CD4-positive, alpha-beta T cell treated with Interleukin-2 at 100 ng/mL for 4 hours (primary cell): ENCODE measurements around the gene TBCB.
"Not testable (repeated sequence)": the region's sequence is repeated elsewhere in the genome, so short reads cannot be mapped to it uniquely, and the experiment has no call there.

Source experiments
- DNase-seq: peaks from one replicate; pipeline ENCODE4 v3.0.0-alpha.2; 2020; ENCODE audit warnings: low spot score

Gene TBCB, protein sequence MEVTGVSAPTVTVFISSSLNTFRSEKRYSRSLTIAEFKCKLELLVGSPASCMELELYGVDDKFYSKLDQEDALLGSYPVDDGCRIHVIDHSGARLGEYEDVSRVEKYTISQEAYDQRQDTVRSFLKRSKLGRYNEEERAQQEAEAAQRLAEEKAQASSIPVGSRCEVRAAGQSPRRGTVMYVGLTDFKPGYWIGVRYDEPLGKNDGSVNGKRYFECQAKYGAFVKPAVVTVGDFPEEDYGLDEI

DNA sequence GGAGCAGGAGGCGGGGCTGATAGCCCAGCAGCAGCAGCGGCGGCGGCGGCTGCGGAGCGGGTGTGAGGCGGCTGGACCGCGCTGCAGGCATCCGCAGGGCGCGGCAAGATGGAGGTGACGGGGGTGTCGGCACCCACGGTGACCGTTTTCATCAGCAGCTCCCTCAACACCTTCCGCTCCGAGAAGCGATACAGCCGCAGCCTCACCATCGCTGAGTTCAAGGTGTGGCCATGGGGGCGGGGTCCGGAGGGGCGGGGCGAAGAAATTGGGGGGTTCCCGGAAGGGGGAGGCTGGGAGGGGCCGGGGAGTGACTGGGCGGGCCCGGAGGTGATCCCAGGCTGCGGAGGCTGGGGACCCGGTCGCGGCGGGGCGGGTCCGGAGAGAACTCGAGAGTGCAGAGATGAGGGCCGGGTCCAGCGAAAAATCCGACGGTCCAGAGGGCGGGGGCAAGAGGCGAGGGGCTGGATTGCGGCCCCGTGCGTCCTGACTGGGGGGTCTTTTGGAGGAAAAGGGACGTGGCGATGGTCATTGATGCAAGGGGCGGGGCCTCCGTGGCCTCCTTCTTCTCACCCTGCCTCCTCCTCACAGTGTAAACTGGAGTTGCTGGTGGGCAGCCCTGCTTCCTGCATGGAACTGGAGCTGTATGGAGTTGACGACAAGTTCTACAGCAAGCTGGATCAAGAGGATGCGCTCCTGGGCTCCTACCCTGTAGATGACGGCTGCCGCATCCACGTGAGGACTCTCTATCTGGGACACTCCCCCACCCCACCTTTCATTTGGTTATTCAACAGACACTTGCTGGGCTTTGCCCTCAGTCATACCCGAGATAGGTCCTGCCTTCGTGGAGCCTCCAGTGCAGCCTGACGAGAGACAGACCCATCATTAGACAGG, at the start of gene TBCB:
Gene TBCB, plus strand, starts transcription at position 16 of the 891 bp plus-strand sequence. Its CDS starts 93 bp downstream, at position 109.
- DNase-seq = peak; percentile 92

GRCh38 chr19:36067681-36068080, 47.6 kb upstream of the TBCB start:
- no peak for DNase-seq

- DNase-seq = not testable (repeated sequence)
Measured at GRCh38 chr19:36068810-36069499, 46.3 kb upstream of the TBCB start.

DNA sequence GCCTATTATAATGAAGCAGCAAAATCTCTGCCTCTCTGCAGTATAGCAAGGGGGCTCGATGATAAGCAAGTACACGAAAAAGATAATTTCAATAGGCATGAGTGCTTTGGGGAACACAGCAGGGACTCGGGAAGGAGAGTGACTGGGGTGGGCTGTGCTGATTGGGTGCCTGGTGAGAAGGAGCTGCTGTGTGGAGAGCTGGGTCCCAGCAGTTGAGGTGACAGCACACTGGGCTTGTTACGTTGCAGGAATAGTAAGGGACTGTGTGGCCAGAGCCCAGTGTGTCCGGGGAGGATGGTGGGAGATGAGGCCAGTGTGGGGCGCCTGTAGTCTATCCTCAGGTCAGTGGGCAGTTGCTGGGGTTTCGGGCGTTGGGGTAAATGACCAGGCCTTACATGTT, 43.2 kb upstream of the TBCB start:
- no peak for DNase-seq

GRCh38 chr19:36073121-36073876, 42.0 kb upstream of the TBCB start:
- no peak for DNase-seq

DNA sequence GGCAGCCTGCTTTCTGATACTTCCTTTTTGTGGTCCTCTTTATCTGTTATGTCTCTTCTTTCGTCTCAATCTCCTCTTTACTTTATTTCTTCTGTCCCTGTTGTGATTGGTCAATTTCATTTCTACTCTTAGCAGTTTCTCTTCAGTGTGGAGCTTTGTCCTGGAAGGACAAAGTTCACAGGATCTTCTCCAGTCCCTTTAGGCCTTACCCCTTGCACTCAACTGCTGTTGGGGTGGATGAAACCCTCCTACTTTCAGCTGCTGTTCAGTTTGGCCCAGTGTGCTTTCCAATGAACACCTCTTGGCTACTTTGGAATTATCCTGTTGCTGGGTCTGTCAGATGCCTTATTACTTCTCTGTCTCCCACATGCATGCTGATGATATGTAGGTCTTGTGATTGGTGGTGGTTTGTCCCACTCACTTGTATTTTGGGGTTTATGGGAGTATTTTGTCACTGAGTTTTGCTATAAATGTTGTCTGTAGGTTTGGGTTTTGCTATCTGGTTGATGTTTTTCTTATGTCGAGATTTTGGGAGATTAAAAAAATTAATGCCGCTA, 35.8 kb upstream of the TBCB start:
- DNase-seq = no peak

- no peak for DNase-seq
Measured at GRCh38 chr19:36081385-36081784, 33.9 kb upstream of the TBCB start.

DNA sequence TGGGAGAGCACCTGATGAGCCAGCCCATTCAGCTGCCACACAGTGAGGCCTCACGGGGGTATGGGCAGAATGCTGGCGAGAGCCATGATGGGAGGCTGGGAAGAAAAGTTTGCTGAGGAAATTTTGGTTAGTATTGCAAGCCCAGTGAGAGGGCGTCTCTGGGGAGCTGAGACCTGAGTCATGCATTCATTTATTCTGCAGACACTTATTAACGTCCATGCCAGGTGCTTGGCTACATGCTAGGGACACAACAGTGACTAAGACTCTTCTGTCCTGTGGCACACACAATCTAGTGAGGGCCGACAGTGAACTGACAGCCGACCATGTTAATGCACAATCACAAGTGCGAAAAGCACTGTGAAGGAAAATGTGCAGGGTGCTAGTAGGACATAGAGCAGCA, 33.4 kb upstream of the TBCB start:
- DNase-seq = no peak

GRCh38 chr19:36082916-36083315, 32.4 kb upstream of the TBCB start:
- no peak for DNase-seq

GRCh38 chr19:36084231-36085009, 30.8 kb upstream of the TBCB start:
- DNase-seq = no peak

DNA sequence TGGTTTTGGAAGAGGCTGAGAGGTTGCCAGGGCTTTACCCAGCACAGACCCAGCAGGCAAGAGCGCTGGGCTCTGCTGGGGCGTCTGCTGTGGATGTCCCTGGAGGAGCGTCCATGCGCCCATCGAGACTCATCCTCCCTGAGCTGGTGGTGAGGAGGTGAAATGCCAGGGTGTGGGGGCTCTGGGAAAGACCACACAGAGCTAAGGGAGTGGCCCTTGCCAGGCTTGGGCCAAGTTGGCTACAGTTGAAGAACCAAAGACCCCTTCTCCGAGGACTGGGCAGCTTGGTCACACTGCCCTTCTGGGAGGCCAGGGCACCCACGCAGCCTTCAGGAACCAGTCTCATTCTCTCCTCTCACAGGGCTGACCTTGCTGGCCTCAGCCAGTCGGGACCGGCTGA, 28.9 kb upstream of the TBCB start:
- DNase-seq = no peak

- DNase-seq = no peak
Measured at GRCh38 chr19:36089847-36090246, 25.4 kb upstream of the TBCB start.

- no peak for DNase-seq
Measured at GRCh38 chr19:36090910-36091695, 24.2 kb upstream of the TBCB start.

DNA sequence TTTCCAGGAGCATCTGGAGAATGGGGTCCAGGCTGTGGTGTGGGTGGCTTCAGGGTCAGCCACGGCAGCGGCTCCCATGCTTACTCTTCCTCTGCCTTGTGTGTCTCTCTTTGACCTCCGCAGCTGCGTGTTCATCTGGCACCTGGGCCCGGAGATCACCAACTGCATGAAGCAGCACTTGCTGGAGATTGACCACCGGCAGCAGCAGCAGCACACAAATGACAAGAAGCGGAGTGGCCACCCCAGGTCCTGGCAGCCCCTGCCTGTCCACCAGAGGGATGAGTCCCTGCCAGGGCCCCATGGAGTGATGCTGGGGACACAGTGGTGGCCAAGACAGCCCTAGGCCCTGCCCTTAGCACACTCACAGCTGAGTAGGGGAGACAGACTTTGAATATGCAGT, 22.7 kb upstream of the TBCB start:
- no peak for DNase-seq

DNA sequence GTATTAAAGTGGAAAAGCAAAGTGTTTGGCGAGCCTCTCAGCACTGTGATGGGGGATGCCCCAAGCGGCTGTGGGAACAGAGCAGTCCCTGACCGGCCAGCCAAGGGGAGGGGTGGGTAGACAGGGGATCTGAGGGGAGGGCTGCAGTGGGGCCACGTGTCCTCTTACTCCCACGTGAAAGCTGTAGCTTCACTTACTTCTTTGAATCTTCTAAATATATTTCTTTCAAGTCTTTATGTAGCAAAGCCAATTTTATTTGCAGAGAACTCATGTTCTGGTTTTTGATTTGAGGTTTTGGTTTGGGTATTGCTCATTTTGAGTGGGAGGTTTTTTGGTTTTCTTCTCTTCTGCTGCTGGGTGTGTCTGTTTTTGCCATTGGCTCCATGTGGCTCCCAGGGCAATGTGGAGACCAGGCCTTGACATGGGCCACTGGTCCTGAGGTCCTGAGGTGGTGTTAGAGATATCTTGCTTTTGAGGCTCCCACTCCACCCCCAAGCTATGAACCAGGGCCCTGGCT, 22.1 kb upstream of the TBCB start:
- no peak for DNase-seq

GRCh38 chr19:36093687-36094086, 21.6 kb upstream of the TBCB start:
- no peak for DNase-seq

DNA sequence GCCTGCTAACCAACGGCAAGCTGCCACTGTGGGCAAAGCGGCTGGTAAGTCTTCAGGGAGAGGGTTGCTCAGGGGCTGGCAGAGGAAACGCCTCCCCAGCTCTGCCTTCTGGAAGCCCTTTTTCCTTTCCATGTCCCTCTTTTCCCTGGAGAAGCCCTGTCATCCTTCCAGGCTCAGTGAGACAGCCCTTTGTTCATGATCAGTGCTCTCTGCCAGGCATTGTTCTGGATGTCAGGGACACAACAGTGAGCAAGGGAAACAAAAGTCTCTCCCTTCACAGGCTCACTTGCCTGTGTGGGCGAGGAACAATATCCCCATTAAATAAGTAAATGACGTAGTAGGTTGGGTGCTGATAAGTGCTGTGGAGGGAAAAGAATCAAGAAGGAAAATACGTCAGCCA, 18.2 kb upstream of the TBCB start:
- no peak for DNase-seq

GRCh38 chr19:36099166-36099785, 16.0 kb upstream of the TBCB start:
- DNase-seq = no peak

GRCh38 chr19:36100476-36100875, 14.8 kb upstream of the TBCB start:
- no peak for DNase-seq
